Activated T-helper 17 cell treated with anti-CD3 and anti-CD28 coated beads, Interleukin-2, amount 50 U/mL, for 72 hours (primary cell): ENCODE measurements around the gene FBP2. TPM values are rescaled to one million over a fixed set of nuclear protein-coding genes. Genes with fewer than 3 reads are reported as not detected.
"Not testable (repeated sequence)": the region's sequence is repeated elsewhere in the genome, so short reads cannot be mapped to it uniquely, and the experiment has no call there.

ENCODE experiments used
- ATAC-seq: fragments of 150-1000 bp; cut with Tn5 transposase; replicated peaks from 2 replicates; pipeline ENCODE4 v1.10.0; 2021; ENCODE audit warnings: mild to moderate bottlenecking, moderate library complexity
- H3K27ac Mint-ChIP-seq: one replicate; pipeline ENCODE4 v1.8.0; 2022; ENCODE audit warnings: mixed read lengths
- H3K27me3 Mint-ChIP-seq: one replicate; pipeline ENCODE4 v1.8.0; 2022; ENCODE audit warnings: mixed read lengths
- H3K36me3 Mint-ChIP-seq: one replicate; pipeline ENCODE4 v1.8.0; 2022; ENCODE audit warnings: low read depth, mild to moderate bottlenecking, mixed read lengths
- H3K4me1 Mint-ChIP-seq: one replicate; pipeline ENCODE4 v1.8.0; 2022; ENCODE audit warnings: mixed read lengths
- H3K4me3 Mint-ChIP-seq: one replicate; pipeline ENCODE4 v1.8.0; 2022; ENCODE audit warnings: mild to moderate bottlenecking, mixed read lengths
- H3K9me3 Mint-ChIP-seq: one replicate; pipeline ENCODE4 v1.8.0; 2022; ENCODE audit warnings: mixed read lengths
- total RNA-seq, 2 donors: library from RNA; stranded (reverse); gene quantifications; one replicate each; pipeline ENCODE4 v1.2.3, GENCODE V29; 2022

The FBP2 gene
- total RNA-seq, 2 donors from 2014 or later: not detected

- no peaks in the 10 kb centered on the region for H3K36me3 Mint-ChIP-seq
- H3K27ac Mint-ChIP-seq: no peak overlapping the region
- H3K9me3 Mint-ChIP-seq: no peaks in the 10 kb centered on the region
- no peak overlapping the region for H3K4me3 Mint-ChIP-seq
- no peaks in the 10 kb centered on the region for H3K4me1 Mint-ChIP-seq
- ATAC-seq: peak; percentile 70
- peaks cover 14% of the 10 kb centered on the region for H3K27me3 Mint-ChIP-seq
These were observed 33.4 kb downstream of the FBP2 start for GRCh38 chr9:94560237-94560636.

GRCh38 chr9:94557376-94557775, 36.2 kb downstream of the FBP2 start:
- Mint-ChIP-seq H3K4me1 (no peaks in the 10 kb centered on the region), H3K36me3 (no peaks in the 10 kb centered on the region), H3K27me3 (peaks cover 15% of the 10 kb centered on the region), H3K4me3 (no peak overlapping the region), H3K9me3 (no peaks in the 10 kb centered on the region), H3K27ac (no peak overlapping the region)
- ATAC-seq: no peak

GRCh38 chr9:94554439-94555331, 38.9 kb downstream of the FBP2 start, which contains the start of gene PCAT7:
PCAT7 (plus strand) TSS chr9:94555083.
- Mint-ChIP-seq H3K4me1 (no peaks in the 10 kb centered on the region), H3K27ac (no peak within 1 kb of the TSS), H3K4me3 (no peak within 1 kb of the TSS), H3K9me3 (no peaks in the 10 kb centered on the region), H3K27me3 (peaks cover 15% of the 10 kb centered on the region), H3K36me3 (no peaks in the 10 kb centered on the region)
- ATAC-seq: peak; percentile 90

GRCh38 chr9:94554078-94554438, 39.6 kb downstream of the FBP2 start:
- Mint-ChIP-seq H3K27ac (no peak overlapping the region), H3K36me3 (no peaks in the 10 kb centered on the region), H3K9me3 (no peaks in the 10 kb centered on the region), H3K4me3 (no peak overlapping the region), H3K4me1 (no peaks in the 10 kb centered on the region), H3K27me3 (peaks cover 15% of the 10 kb centered on the region)
- ATAC-seq: no peak

- no peaks in the 10 kb centered on the region for H3K4me1 Mint-ChIP-seq
- H3K36me3 Mint-ChIP-seq: no peaks in the 10 kb centered on the region
- no peak overlapping the region for H3K27ac Mint-ChIP-seq
- H3K27me3 Mint-ChIP-seq: peaks cover 15% of the 10 kb centered on the region
- H3K4me3 Mint-ChIP-seq: no peak overlapping the region
- no peaks in the 10 kb centered on the region for H3K9me3 Mint-ChIP-seq
- no peak for ATAC-seq
These were observed 40.3 kb downstream of the FBP2 start for GRCh38 chr9:94553029-94553938.

- Mint-ChIP-seq H3K36me3 (no peaks in the 10 kb centered on the region), H3K4me3 (no peak overlapping the region), H3K4me1 (no peaks in the 10 kb centered on the region), H3K27me3 (peaks cover 12% of the 10 kb centered on the region), H3K27ac (no peak overlapping the region), H3K9me3 (no peaks in the 10 kb centered on the region)
- ATAC-seq: no peak
These were observed 47.7 kb downstream of the FBP2 start for GRCh38 chr9:94545940-94546339.

- H3K9me3 Mint-ChIP-seq, H3K4me1 Mint-ChIP-seq, ATAC-seq, H3K36me3 Mint-ChIP-seq, H3K27ac Mint-ChIP-seq, H3K4me3 Mint-ChIP-seq: not testable (repeated sequence)
- peaks cover 10% of the 10 kb centered on the region for H3K27me3 Mint-ChIP-seq
These were observed 49.3 kb downstream of the FBP2 start for GRCh38 chr9:94544335-94544734.

GRCh38 chr9:94538908-94539307, 54.7 kb downstream of the FBP2 start:
- Mint-ChIP-seq H3K36me3 (no peaks in the 10 kb centered on the region), H3K4me3 (no peak overlapping the region), H3K9me3 (no peaks in the 10 kb centered on the region), H3K27ac (no peak overlapping the region), H3K27me3 (peaks cover 10% of the 10 kb centered on the region), H3K4me1 (no peaks in the 10 kb centered on the region)
- ATAC-seq: no peak

- no peak for ATAC-seq
- H3K27me3 Mint-ChIP-seq: peaks cover 12% of the 10 kb centered on the region
- no peaks in the 10 kb centered on the region for H3K4me1 Mint-ChIP-seq
These were observed 58.7 kb downstream of the FBP2 start for GRCh38 chr9:94534901-94535300.

GRCh38 chr9:94533601-94534000, 60.0 kb downstream of the FBP2 start:
- ATAC-seq: no peak

More at GRCh38 chr9:94534901-94535300, 58.7 kb downstream of the FBP2 start:
- Mint-ChIP-seq H3K9me3 (no peaks in the 10 kb centered on the region), H3K4me3 (no peak overlapping the region), H3K27ac (no peak overlapping the region), H3K36me3 (no peaks in the 10 kb centered on the region)

GRCh38 chr9:94533155-94533554, 60.5 kb downstream of the FBP2 start:
- no peak overlapping the region for H3K27ac Mint-ChIP-seq
- ATAC-seq: no peak
- no peaks in the 10 kb centered on the region for H3K9me3 Mint-ChIP-seq
- H3K4me3 Mint-ChIP-seq: no peak overlapping the region
- H3K36me3 Mint-ChIP-seq: no peaks in the 10 kb centered on the region
- no peaks in the 10 kb centered on the region for H3K4me1 Mint-ChIP-seq
- peaks cover 12% of the 10 kb centered on the region for H3K27me3 Mint-ChIP-seq

More at GRCh38 chr9:94533601-94534000, 60.0 kb downstream of the FBP2 start:
- Mint-ChIP-seq H3K36me3 (no peaks in the 10 kb centered on the region), H3K27me3 (peaks cover 12% of the 10 kb centered on the region), H3K9me3 (no peaks in the 10 kb centered on the region), H3K27ac (no peak overlapping the region), H3K4me3 (no peak overlapping the region), H3K4me1 (no peaks in the 10 kb centered on the region)

- Mint-ChIP-seq H3K4me1 (no peaks in the 10 kb centered on the region), H3K27ac (no peak overlapping the region), H3K27me3 (peaks cover 10% of the 10 kb centered on the region), H3K4me3 (no peak overlapping the region), H3K36me3 (no peaks in the 10 kb centered on the region), H3K9me3 (no peaks in the 10 kb centered on the region)
- no peak for ATAC-seq
These were observed 64.7 kb downstream of the FBP2 start for GRCh38 chr9:94528886-94529285.

- Mint-ChIP-seq H3K27me3 (peaks cover 10% of the 10 kb centered on the region), H3K36me3 (no peaks in the 10 kb centered on the region), H3K9me3 (no peaks in the 10 kb centered on the region), H3K4me3 (no peak overlapping the region), H3K27ac (no peak overlapping the region), H3K4me1 (no peaks in the 10 kb centered on the region)
- ATAC-seq: no peak
These were observed 66.7 kb downstream of the FBP2 start for GRCh38 chr9:94526951-94527350.

GRCh38 chr9:94526271-94526670, 67.4 kb downstream of the FBP2 start:
- Mint-ChIP-seq H3K4me3 (no peak overlapping the region), H3K27me3 (peaks cover 7% of the 10 kb centered on the region), H3K36me3 (no peaks in the 10 kb centered on the region), H3K27ac (no peak overlapping the region), H3K4me1 (no peaks in the 10 kb centered on the region), H3K9me3 (no peaks in the 10 kb centered on the region)
- no peak for ATAC-seq
